ENCODE results near the gene SCNN1G.

Gene SCNN1G

GRCh38 chr16:23152386-23153178 is 30.0 kb upstream of the SCNN1G start:
- no peak for DNase-seq

GRCh38 chr16:23155445-23156049 is 27.0 kb upstream of the SCNN1G start:
- no peak for DNase-seq

GRCh38 chr16:23156110-23156509 is 26.4 kb upstream of the SCNN1G start:
- DNase-seq, result no peak

- DNase-seq, result no peak
Observed at GRCh38 chr16:23156946-23157460, 25.5 kb upstream of the SCNN1G start.

GRCh38 chr16:23158114-23158513 is 24.4 kb upstream of the SCNN1G start:
- no peak for DNase-seq

GRCh38 chr16:23160082-23160481 is 22.5 kb upstream of the SCNN1G start:
- DNase-seq, result no peak

GRCh38 chr16:23160574-23160973 is 22.0 kb upstream of the SCNN1G start:
- peak; percentile 74 for DNase-seq

GRCh38 chr16:23163921-23164320 is 18.6 kb upstream of the SCNN1G start:
- DNase-seq, result no peak

GRCh38 chr16:23164736-23165135 is 17.8 kb upstream of the SCNN1G start:
- no peak for DNase-seq

- no peak for DNase-seq
Observed at GRCh38 chr16:23172583-23172982, 10.0 kb upstream of the SCNN1G start.

GRCh38 chr16:23172994-23173393 is 9.6 kb upstream of the SCNN1G start:
- no peak for DNase-seq

GRCh38 chr16:23174622-23175021 is 7.9 kb upstream of the SCNN1G start:
- DNase-seq, result no peak

- DNase-seq, result no peak
Observed at GRCh38 chr16:23175651-23176050, 6.9 kb upstream of the SCNN1G start.

- no peak for DNase-seq
Observed at GRCh38 chr16:23181506-23181905, 1.0 kb upstream of the SCNN1G start.

- DNase-seq, result peak; percentile 63
Observed at GRCh38 chr16:23182206-23182678, 303 bp upstream of the SCNN1G start.

- DNase-seq, result no peak
Observed at GRCh38 chr16:23183543-23183862, 958 bp downstream of the SCNN1G start.

- DNase-seq, result no peak
Observed at GRCh38 chr16:23185656-23186055, 3.1 kb downstream of the SCNN1G start.

GRCh38 chr16:23186171-23186570 is 3.6 kb downstream of the SCNN1G start:
- no peak for DNase-seq

- DNase-seq, result no peak
Observed at GRCh38 chr16:23187341-23187740, 4.8 kb downstream of the SCNN1G start.

- DNase-seq, result no peak
Observed at GRCh38 chr16:23188911-23189310, 6.4 kb downstream of the SCNN1G start.

- no peak for DNase-seq
Observed at GRCh38 chr16:23194497-23195221, 12.1 kb downstream of the SCNN1G start.

- DNase-seq, result no peak
Observed at GRCh38 chr16:23195366-23195978, 12.9 kb downstream of the SCNN1G start.

GRCh38 chr16:23196539-23196938 is 14.0 kb downstream of the SCNN1G start:
- no peak for DNase-seq

All from DMS79 (cell line).